Upper lobe of left lung (tissue), 4 donors: ENCODE data around the gene EIF5B.

Experiments used
- EP300 ChIP-seq, 4 donors: sonication (generic); formaldehyde crosslinking; IDR thresholded peaks; one replicate each; pipeline ENCODE4 v1.5.1; 2017; ENCODE audit warnings: antibody characterized with exemption in 4 of 4, control low read depth in 2 of 4
- TF ChIP-seq, protein P1 (sequence below), 6 experiments: fragments of 450-650 bp in 4 of 6; fragments of 200-600 bp in 2 of 6; sonication (generic) in 2 of 6; IDR thresholded peaks; one replicate each; pipeline ENCODE4 v1.5.1; 2016 to 2019; ENCODE audit warnings: antibody characterized with exemption in 6 of 6

DNA sequence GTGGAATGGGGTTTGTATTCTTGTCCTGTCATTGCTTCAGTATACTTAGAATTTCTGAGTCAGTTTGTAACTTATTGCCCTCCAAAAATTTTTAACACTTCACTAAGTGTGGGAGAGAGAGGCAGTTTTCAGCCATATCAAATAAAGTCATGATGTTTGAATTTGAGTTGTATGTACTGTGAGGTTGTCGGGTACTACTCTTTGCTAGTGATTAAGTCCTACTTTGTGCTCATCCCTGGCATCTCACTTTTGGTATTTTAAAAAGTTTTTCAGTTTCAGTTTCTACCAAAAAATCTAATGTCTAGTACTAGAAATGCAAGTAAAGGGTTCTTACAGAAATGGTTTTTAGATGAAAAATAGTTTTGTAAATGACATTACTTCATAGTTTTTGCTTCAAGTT, 40.7 kb downstream of the EIF5B start:
- TF ChIP-seq EP300 (IDR thresholded peaks at IDR 0.05): no peak
- TF ChIP-seq, protein P1, sequence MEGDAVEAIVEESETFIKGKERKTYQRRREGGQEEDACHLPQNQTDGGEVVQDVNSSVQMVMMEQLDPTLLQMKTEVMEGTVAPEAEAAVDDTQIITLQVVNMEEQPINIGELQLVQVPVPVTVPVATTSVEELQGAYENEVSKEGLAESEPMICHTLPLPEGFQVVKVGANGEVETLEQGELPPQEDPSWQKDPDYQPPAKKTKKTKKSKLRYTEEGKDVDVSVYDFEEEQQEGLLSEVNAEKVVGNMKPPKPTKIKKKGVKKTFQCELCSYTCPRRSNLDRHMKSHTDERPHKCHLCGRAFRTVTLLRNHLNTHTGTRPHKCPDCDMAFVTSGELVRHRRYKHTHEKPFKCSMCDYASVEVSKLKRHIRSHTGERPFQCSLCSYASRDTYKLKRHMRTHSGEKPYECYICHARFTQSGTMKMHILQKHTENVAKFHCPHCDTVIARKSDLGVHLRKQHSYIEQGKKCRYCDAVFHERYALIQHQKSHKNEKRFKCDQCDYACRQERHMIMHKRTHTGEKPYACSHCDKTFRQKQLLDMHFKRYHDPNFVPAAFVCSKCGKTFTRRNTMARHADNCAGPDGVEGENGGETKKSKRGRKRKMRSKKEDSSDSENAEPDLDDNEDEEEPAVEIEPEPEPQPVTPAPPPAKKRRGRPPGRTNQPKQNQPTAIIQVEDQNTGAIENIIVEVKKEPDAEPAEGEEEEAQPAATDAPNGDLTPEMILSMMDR (IDR thresholded peaks at IDR 0.05): no peak
